K562 (cell line): Measurements from ENCODE around the gene NCOA3.

ENCODE experiments used
- CHD2 ChIP-seq: IDR thresholded peaks from 2 replicates; pipeline ENCODE4 v1.6.1; 2011; ENCODE audit warnings: low read depth, low read length
- CTCF ChIP-seq, 3 experiments: IDR thresholded peaks in 2 of 3; conservative IDR thresholded peaks in 1 of 3; 2 replicates each; pipeline ENCODE4 v1.5.1; 2011 to 2012; ENCODE audit warnings: low read length in 3 of 3, mild to moderate bottlenecking in 3 of 3, control low read depth in 2 of 3, improper control_type of control experiment in 1 of 3, inconsistent platforms in 1 of 3, low read depth in 1 of 3, mixed read lengths in 1 of 3, moderate library complexity in 1 of 3; ENCODE audit not compliant: insufficient read depth in 2 of 3
- NFXL1 ChIP-seq: fragments of 450-650 bp; formaldehyde crosslinking; IDR thresholded peaks from 2 replicates; pipeline ENCODE4 v1.4.0; 2021; ENCODE audit warnings: mild to moderate bottlenecking
- POLR2A ChIP-seq: fragments of 450-650 bp; conservative IDR thresholded peaks from 2 replicates; pipeline ENCODE4 v1.6.1; 2016
- PPARD ChIP-seq: fragments of 250-450 bp; sonication (Bioruptor Pico); IDR thresholded peaks from 2 replicates; pipeline ENCODE4 v1.8.0; 2022; ENCODE audit warnings: inconsistent platforms, mild to moderate bottlenecking, moderate library complexity

- TF ChIP-seq PPARD (CRISPR knock-in tag), result no peak
- TF ChIP-seq CTCF (IDR thresholded peaks at IDR 0.05 in 2 of 3, conservative IDR thresholded peaks at IDR 0.05 in 1 of 3; ENCODE audit: insufficient read depth in 2 of 3, low read depth in 1 of 3, low read length in 3 of 3), result no peak
- no peak for TF ChIP-seq CHD2
- no peak for TF ChIP-seq POLR2A
- TF ChIP-seq NFXL1 (CRISPR knock-in tag), result no peak
Observed at GRCh38 chr20:47652301-47652700, 150.6 kb downstream of the NCOA3 start.
